HG02973 (cell line): ENCODE data around the gene CNTROB.
A peak's percentile ranks its signal among the peaks of the same experiment; 100 is the strongest.
"Not testable (repeated sequence)": the region's sequence is repeated elsewhere in the genome, so short reads cannot be mapped to it uniquely, and the experiment has no call there.

Experiments used
- ATAC-seq: cut with Tn5 transposase; IDR thresholded peaks from one replicate; pipeline ENCODE4 v1.9.1; 2021; ENCODE audit warnings: moderate library complexity; ENCODE audit not compliant: unreplicated experiment

CNTROB gene

DNA sequence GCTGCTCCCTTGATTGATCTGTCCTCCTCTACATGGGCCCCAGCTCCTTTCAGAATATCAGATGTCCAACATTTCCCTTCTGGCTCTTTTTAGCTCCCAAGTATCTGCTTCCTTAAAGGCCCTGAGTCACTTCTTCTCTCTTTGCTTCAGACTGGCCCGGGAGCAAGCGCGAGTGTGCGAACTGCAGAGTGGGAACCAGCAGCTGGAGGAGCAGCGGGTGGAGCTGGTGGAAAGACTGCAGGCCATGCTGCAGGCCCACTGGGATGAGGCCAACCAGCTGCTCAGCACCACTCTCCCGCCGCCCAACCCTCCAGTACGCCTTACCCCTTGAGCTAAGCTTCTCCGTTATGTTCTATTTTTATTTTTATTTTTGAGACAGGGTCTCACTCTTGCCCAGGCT is 12.3 kb downstream of the CNTROB start:
- ATAC-seq = no peak

DNA sequence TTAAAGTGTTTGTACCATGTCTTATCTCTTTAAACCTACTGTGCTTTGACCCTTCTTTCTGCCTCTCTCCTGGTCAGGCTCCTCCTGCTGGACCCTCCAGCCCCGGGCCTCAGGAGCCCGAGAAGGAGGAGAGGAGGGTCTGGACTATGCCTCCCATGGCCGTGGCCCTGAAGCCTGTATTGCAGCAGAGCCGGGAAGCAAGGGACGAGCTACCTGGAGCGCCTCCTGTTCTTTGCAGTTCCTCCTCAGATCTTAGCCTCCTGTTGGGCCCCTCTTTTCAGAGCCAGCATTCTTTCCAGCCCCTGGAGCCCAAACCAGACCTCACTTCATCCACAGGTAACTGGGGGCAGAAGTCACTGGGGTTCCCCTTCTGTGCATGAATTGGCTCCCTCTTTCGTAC is 13.6 kb downstream of the CNTROB start:
- ATAC-seq = no peak

DNA sequence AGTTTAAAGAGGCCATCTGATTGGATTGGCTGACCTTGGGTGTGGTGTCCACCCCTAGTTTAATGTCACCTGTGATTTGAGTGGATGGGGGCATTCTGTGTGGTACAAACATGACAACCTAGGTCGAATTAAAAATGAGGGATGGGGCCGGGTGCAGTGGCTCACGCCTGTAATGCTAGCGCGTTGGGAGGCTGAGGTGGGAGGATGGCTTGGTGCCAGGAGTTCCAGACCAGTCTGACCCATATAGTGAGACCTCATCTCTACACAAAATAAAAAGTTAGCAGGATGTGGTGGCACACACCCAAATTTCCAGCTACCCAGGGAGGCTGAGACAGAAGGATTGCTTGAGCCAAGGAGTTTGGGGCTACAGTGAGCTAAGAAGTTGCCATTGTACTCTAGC is 14.4 kb downstream of the CNTROB start:
- no peak for ATAC-seq

DNA sequence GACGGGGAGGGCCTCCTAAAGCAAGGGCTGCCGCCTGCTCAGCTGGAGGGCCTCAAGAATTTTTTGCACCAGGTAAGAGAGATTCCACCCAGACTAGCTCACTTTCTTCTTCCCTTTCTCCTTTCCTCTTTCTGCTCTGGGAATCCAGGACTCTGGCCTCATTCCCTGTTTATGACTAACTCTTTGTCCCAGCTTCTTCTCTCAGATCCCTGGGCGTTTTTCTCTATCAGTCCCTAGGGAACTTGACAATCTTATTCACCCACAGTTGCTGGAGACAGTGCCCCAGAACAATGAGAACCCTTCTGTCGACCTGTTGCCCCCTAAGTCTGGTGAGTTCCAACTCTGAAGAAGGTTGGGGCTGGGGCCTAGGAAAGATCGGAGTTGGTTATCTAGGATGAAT is 15.6 kb downstream of the CNTROB start:
- ATAC-seq = no peak

DNA sequence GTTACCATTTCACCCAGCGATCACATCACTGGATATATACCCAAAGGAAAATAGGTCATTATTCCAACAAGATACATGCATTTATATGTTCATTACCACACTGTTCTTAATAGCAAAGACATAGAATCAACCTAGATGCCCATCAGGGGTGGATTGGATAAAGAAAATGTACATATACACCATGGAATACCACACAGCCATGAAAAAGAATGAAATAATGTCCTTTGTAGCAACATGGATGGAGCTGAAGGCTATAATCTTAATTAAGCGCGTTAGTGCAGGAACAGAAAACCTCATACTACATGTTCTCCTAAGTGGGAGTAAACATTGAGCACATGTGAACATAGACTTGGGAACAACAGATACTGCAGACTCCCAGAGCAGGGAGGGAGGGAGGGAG is 18.6 kb downstream of the CNTROB start:
- ATAC-seq = no peak

DNA sequence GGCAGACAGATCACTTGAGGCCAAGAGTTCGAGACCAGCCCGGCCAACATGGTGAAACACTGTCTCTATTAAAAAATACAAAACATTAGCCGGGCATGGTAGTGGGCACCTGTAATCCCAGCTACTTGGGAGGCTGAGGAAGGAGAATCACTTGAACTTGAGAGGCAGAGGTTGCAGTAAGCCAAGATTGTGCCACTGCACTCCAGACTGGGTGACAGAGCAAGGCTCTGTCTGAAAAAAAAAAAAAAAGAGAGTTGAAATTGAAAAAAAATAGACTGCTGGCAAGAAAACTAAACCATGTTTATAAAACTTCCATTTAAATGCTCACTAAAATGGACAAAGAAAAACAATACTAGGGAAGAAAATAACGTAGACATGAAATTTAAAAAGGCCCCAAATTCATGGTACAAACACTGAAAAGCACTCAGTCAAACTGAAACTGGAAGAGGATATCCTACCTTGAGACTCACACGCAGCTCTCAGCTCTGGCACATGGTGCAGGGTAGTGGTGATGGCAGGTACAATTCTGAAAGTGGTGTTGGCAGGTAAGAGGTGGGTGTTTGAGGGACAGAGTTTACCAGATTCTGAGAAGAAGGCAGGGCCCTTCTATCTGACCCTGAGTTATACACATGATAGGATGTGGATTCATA is 19.3 kb downstream of the CNTROB start:
- ATAC-seq = peak; percentile 62

DNA sequence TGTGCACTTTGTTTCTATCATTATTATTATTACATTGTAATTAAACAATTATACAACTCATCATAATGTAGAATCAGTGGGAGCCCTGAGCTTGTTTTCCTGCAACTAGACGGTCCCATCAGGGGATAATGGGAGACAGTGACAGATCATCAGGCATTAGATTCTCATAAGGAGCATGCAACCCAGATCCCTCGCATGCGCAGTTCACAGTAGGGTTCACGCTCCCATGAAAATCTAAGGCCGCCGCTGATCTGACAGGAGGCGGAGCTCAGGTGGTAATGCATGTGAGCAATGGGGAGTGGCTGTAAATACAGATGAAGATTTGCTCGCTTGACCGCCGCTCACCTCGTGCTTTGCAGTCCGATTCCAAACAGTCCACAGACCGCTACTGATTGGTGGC is 21.3 kb downstream of the CNTROB start:
- not testable (repeated sequence) for ATAC-seq

DNA sequence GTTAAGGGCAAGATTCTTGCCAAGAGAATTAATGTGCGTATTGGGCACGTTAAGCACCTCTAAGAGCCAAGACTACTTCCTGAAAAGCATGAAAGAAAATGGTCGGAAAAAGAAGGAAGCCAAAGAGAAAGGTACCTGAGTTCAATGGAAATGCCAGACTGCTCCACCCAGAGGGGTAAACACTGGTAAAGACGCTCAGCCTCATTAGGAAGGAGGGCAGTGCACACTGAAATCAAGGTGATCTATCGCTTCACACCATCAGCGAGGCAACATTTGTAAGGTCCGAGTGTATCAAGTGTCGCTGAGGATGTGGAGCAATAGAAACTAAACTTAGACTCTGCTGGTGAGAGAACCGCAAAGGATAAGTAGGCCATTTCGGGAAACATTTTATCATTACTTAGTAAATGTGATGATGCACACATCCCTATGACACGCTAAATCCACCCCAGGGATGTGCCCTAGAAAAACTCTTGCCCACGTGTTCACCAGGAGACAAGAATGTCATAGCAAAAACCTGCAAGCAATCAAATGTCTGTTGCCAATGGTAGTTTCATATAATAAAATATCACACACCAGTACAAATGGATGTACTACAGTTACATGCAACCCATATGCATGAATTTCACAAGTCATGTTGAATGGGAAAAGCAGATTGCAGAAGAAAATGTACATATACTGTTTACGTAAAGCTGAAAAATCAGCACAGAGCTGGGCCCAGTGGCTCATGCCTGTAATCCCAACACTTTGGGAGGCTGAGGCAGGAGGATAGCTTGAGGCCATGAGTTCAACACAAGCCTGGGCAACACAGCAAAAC is 23.6 kb downstream of the CNTROB start:
- no peak for ATAC-seq

DNA sequence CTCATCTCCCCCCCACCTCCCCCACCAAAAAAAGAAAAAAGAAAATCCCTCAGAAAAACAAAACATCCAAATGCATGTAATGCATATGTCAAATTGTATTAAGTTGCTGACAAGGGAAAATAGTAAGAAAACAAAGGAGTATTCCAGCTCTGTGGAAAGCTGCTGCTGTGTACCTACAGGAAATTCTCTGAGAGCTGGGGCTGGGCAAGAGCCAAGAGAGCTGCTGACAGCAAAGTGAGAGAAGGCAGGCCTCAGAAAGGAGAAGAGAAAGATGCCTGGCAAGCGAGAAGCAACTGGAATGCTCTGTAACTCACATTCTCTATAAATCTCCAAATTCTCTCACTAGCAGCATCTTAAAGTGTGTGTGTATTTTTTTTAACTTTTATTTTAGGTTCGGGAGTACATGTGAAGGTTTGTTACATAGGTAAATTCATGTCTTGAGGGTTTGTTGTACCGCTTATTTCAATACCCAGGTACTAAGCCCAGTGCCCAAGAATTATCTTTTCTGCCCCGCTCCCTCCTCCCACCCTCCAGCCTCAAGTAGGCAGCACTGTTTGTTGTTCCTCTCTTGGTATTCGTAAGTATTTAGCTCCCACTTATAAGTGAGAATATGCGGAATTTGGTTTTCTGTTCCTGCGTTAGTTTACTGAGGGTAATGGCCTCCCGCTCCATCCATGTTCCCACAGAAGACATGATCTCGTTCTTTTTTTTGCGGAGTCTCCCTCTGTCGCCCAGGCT is 24.4 kb downstream of the CNTROB start:
- no peak for ATAC-seq

DNA sequence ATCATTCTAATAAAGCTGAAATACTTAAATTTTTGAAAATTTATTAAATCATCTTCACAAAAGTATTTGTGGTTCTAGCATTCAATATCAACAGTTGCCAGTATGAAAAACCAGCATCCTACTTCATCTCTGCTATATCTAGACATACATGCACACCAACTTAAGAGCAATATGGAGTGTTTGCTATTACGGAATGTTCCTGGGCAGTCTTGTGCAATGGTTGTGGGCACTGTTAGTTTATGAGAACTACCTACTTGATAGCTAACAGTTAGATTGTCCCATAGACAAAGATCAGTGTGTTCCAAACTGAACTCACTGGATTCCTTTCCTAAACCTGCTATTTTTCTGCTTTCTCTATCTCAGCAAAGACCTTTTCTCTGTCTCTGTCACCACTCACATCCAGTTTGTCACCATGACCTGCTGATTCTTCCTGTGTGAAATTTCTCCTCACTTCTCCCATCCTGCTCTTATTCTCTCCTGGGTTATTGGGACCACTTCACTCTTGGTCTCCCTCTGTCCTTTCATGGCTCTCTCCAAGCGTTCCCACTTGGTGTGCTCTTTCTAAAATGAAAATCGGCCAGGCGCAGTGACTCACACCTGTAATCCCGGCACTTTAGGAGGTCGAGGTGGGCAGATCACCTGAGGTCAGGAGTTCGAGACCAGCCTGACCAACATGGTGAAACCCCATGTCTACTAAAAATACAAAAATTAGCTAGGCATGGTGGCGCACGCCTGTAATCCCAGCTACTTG is 27.7 kb downstream of the CNTROB start:
- no peak for ATAC-seq

DNA sequence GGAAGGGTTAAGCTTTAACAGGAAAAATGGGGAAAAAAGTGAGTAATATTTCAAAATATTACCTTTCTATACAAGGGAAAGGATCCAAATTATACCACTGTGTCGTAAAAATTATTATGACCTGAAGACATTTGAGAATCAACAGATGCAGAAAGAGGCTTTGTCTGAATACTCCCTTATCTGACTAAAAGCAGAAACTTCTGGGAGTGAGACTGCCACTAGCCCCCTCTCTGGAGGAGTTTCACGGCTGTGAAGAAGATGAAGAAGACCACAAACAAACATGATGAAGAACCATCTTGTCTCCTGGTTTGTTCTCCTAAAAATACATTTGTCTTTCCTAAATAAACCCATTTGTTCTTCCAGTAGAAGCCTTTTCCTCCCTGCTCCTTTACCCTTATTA is 29.4 kb downstream of the CNTROB start:
- no peak for ATAC-seq

DNA sequence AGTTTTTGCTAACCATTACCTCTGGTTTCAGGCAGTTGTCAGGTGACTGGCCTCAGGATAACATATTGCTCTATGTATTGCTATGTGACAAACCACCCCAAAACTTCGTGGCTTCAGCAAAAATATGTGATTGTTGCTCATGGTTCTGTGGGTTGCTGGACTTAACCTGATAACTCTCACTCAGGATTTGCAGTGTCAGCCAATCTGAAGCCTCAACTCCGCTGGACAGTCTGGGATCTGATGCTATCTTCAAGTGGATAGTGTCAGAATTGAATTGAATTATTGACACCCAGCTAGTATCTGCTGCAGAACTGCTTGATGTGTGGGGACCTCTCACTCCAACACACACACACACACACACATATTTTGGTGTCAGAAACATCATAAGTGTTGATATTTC is 35.7 kb downstream of the CNTROB start:
- ATAC-seq = no peak

DNA sequence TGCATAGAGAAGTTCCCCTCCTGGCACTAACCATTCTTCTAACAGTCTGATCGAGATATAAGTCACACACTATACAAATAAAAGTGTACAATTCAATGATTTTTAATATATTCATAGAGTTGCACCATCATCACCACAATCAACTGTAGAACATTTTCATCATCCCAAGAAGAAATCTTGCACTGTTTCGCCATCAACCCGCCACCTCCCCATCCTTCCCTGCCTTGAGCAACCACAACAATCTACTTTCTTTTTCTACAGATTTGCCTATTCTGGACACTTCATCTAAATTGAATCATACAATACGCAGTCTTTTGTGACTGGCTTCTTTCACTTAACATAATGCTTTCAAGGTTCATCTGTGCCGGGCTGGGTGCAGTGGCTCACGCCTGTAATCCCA is 37.4 kb downstream of the CNTROB start:
- no peak for ATAC-seq

DNA sequence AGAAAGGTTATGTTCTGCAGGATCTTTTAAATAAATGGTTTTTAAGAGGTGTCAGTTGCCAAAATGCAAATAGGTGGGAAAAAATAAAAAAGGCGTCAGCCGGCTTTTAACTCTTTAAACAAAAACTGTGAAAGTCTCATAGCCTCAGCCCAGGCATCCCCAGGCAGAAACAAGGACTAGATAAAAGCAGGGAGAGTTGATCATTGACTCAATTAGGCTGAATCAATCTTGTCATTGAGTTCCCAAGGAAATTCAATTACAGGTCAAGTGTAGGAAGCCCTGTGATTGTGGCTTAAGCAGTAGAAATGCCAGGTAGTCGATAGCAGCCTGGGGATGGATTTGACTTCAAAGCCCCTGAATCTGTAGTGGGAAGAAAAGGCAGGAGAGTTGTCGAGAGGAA is 39.6 kb downstream of the CNTROB start:
- ATAC-seq = no peak

DNA sequence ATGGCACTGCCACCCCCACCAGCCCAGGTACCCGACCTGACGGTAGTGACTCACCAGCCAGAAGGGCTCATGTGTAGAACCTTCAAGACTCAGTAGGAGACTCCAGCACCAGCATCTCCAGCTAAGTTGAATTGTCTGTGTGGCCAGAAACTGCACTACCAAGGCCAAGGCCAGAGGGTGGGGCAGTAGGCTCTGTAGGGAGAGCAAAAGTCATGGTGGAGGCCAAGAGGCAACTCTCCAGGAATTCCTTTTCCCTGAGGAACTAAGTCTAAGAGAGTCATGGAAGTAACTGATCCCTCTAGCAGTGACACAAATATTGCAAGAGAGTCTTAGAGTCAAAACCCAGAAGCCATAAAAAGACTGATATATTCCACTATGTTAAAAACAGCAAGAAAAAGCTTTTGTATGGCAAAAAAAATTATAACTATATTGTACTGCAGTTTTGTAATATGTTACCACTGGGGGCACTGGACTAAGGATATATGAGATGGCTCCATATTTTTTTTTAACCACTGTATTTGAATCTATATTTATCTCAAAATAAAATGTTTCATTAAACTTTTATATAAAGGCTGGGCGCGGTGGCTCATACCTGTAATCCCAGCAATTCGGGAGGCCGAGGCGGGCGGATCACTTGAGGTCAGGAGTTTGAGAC is 40.3 kb downstream of the CNTROB start:
- ATAC-seq = no peak

DNA sequence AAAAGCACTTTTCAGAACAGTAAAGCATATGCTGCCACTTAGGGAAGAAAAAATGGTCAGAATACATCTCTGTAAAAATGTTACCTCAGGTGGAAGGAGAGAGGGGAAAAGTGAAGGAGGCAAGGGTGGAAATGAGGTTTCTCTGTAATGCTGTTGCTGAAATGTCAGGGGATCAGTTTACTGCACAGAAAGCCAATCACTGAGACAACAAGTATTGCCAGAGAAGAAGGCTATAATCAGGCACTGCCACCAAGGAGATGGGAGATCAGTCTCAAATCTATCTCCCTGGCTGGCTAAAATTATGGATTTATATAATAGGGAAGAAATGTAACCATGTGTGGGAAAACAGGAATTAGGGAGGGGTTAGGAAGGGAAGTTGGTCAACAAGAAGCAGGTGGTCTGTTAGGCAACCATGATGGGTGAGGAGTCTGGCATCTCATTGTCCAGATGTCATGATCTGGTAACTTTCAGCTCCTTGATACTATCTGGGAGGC is 42.7 kb downstream of the CNTROB start:
- no peak for ATAC-seq

DNA sequence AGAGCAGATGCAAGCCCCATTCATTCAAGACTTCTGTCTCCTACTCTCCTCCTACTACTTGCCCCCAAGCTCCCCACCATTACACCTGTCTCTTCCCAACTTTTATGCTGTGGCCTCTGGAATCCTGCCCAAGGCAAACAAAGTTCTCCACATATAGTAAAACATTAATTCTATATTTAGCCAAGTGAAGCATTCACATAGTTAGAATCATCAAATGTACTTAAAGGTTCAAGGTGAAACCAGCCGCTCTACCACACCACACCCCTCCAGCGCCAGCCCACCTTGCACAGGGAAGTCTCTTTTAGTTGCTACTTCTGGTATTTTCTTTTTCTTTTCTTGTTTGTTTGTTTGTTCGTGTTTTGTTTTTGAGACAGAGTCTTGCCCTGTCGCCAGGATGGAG is 45.0 kb downstream of the CNTROB start:
- no peak for ATAC-seq

DNA sequence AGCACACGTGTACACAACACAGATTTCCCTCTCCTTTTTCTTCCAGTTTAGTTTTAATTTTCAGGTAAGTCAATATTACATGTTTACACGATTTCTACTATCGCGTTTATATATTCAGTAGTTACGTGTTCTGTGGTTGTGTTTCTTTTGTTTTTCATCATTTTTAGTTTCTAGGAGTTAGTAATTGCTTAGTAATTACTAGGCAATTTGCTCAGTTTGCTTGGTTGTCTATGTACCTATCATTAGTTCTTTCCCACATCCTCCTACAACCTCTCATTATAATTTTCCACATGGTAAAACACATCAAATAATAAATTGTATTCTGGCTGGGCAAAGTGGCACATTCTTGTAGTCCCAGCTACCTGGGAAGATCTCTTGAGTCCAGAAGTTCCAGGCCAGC is 45.8 kb downstream of the CNTROB start:
- ATAC-seq = no peak

DNA sequence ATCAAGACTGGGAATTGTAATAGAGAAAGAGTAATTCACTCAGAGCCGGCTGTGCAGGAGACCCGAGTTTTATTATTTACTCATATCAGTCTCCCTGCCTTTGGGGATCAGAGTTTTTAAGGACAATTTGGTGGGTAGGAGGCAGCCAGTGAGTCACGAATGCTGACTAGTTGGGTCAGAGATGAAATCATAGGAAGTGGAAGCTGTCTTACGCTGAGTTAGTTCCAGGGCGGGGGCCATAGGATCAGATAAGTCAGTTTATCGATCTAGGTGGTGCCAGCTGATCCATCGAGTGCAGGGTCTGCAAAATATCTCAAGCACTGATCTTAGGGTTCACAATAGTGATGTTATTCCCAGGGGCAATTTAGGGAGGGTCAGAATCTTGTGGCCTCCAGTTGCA is 50.2 kb downstream of the CNTROB start:
- no peak for ATAC-seq

DNA sequence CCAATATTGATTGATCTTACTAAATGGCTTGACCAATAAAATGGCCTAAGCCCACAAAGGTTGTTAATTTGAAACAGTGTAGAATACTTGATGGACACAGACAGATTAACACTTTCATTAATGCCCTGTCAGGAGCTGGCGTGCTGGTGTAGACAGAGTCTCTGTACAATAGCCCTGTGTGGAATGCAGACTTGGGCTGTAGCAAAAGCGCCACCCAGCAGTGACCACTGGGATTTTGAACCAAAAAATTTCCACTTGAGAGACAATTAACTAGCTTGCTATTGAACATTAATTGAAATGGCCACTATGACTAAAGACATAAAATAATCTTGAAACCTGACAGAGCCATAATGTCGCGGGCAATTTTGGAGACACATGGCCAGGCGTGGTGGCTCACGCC is 50.7 kb downstream of the CNTROB start:
- ATAC-seq = no peak

DNA sequence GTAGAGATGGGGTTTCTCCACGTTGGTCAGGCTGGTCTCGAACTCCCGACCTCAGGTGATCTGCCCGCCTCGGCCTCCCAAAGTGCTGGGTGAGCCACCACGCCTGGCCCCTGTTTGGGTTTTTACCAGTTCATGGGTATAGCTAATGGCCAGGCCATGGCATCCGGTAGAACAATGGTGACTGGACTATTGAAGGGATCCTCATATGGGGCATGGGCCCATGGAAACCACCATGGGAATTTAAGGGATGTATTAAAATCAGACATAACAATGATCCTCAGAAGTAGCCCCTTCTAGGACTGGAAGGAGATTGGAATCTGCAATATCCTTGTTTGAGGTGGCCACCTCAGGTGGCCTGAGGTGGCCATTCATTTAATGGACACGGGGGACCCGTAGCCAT is 52.9 kb downstream of the CNTROB start:
- no peak for ATAC-seq
